HG03108 (cell line): ENCODE results near the gene PMEPA1.
"Not testable (repeated sequence)": the region's sequence is repeated elsewhere in the genome, so short reads cannot be mapped to it uniquely, and the experiment has no call there.

Source experiments
- ATAC-seq: cut with Tn5 transposase; IDR thresholded peaks from one replicate; pipeline ENCODE4 v1.9.1; 2021; ENCODE audit warnings: moderate library complexity; ENCODE audit not compliant: unreplicated experiment

Gene PMEPA1

GRCh38 chr20:57653546-57653900 lies 56.3 kb downstream of the PMEPA1 start:
- ATAC-seq, result no peak

- ATAC-seq, result no peak
Measured at GRCh38 chr20:57652606-57653545, 56.9 kb downstream of the PMEPA1 start.

- ATAC-seq, result no peak
Measured at GRCh38 chr20:57651881-57652605, 57.8 kb downstream of the PMEPA1 start.

- no peak for ATAC-seq
Measured at GRCh38 chr20:57650756-57651483, 58.9 kb downstream of the PMEPA1 start.

GRCh38 chr20:57650266-57650665 lies 59.5 kb downstream of the PMEPA1 start:
- no peak for ATAC-seq

- ATAC-seq, result no peak
Measured at GRCh38 chr20:57649617-57650015, 60.2 kb downstream of the PMEPA1 start.

GRCh38 chr20:57648878-57649616 lies 60.8 kb downstream of the PMEPA1 start:
- ATAC-seq, result no peak

GRCh38 chr20:57647933-57648785 lies 61.7 kb downstream of the PMEPA1 start:
- no peak for ATAC-seq

- ATAC-seq, result no peak
Measured at GRCh38 chr20:57647006-57647932, 62.5 kb downstream of the PMEPA1 start.

- ATAC-seq, result no peak
Measured at GRCh38 chr20:57638895-57639236, 70.9 kb downstream of the PMEPA1 start.

GRCh38 chr20:57638173-57638894 lies 71.5 kb downstream of the PMEPA1 start:
- ATAC-seq, result no peak

- ATAC-seq, result no peak
Measured at GRCh38 chr20:57633945-57634491, 75.8 kb downstream of the PMEPA1 start.

- no peak for ATAC-seq
Measured at GRCh38 chr20:57632286-57632685, 77.5 kb downstream of the PMEPA1 start.

GRCh38 chr20:57630061-57630460 lies 79.8 kb downstream of the PMEPA1 start:
- no peak for ATAC-seq

- not testable (repeated sequence) for ATAC-seq
Measured at GRCh38 chr20:57629491-57629901, 80.3 kb downstream of the PMEPA1 start.

GRCh38 chr20:57628962-57629308 lies 80.9 kb downstream of the PMEPA1 start:
- not testable (repeated sequence) for ATAC-seq

GRCh38 chr20:57628047-57628961 lies 81.5 kb downstream of the PMEPA1 start:
- no peak for ATAC-seq
